A549 (cell line): ENCODE data around the gene PHF21A. TPM values are rescaled to one million over a fixed set of nuclear protein-coding genes. Genes with fewer than 3 reads are reported as not detected.
"Not testable (repeated sequence)": the region's sequence is repeated elsewhere in the genome, so short reads cannot be mapped to it uniquely, and the experiment has no call there.

ENCODE experiments used
- ATAC-seq, 2 experiments: fragments of 200-7000 bp in 1 of 2; fragments of >200 bp in 1 of 2; cut with Nextera tagmentation in 1 of 2; cut with Tn5 transposase in 1 of 2; 3 replicates each; pipeline versions ENCODE4 v1.8.0 to v1.9.1; 2018 to 2020; ENCODE audit warnings: mild to moderate bottlenecking in 1 of 2, moderate library complexity in 1 of 2
- CTCF ChIA-PET: fragments of 300-600 bp; sonication (Branson Sonifier 250); formaldehyde crosslinking; extraction: SDS; loops from one replicate; lab custom pipeline; 2021; ENCODE audit warnings: antibody characterized with exemption, inconsistent platforms; lab: Yijun Ruan, JAX
- POLR2A ChIA-PET: fragments of 350-600 bp; formaldehyde crosslinking; extraction: SDS; loops from one replicate; lab custom pipeline; 2021; ENCODE audit warnings: antibody characterized with exemption, inconsistent platforms; lab: Yijun Ruan, JAX
- DNase-seq, 2 experiments: peaks; one replicate each; pipeline versions ENCODE4 v3.0.0 to v3.0.0-alpha.2; 2011 to 2016; ENCODE audit warnings: low read depth in 1 of 2, low spot score in 1 of 2
- FAIRE-seq: peaks from 2 replicates; lab custom pipeline; 2011; peaks lifted over from hg19 to GRCh38; lab: Jason Lieb, UNC
- H3K27ac ChIP-seq, 2 experiments: fragments of >200 bp; sonication (Bioruptor Twin); formaldehyde crosslinking; 3 replicates each; pipeline ENCODE4 v1.5.1; 2016 to 2017
- H3K4me1 ChIP-seq: fragments of >200 bp; sonication (Bioruptor Twin); formaldehyde crosslinking; 3 replicates; pipeline ENCODE4 v1.6.1; 2016
- H3K4me2 ChIP-seq: fragments of >200 bp; sonication (Bioruptor Twin); formaldehyde crosslinking; 3 replicates; pipeline ENCODE4 v1.6.1; 2016
- H3K4me3 ChIP-seq: fragments of >200 bp; sonication (Bioruptor Twin); formaldehyde crosslinking; 3 replicates; pipeline ENCODE4 v1.5.1; 2016
- H3K9me3 ChIP-seq: fragments of >200 bp; sonication (Bioruptor Twin); formaldehyde crosslinking; 3 replicates; pipeline ENCODE4 v1.6.1; 2016
- ATOH8 ChIP-seq: fragments of 250-450 bp; sonication (Bioruptor Pico); IDR thresholded peaks from 2 replicates; pipeline ENCODE4 v1.5.0; 2020; ENCODE audit warnings: low read depth, mild to moderate bottlenecking, moderate library complexity
- BHLHE40 ChIP-seq: IDR thresholded peaks from 2 replicates; pipeline ENCODE4 v1.6.1; 2012; ENCODE audit warnings: low read depth, low read length, inconsistent platforms
- CHD2 ChIP-seq: fragments of 150-350 bp; IDR thresholded peaks from 2 replicates; pipeline ENCODE4 v1.6.1; 2014; ENCODE audit warnings: low read length; ENCODE audit not compliant: partially characterized antibody
- EHF ChIP-seq: fragments of 250-450 bp; sonication (Bioruptor Pico); IDR thresholded peaks from 2 replicates; pipeline ENCODE4 v1.5.0; 2020; ENCODE audit warnings: mild to moderate bottlenecking
- EHMT2 ChIP-seq: fragments of 200-600 bp; sonication (generic); IDR thresholded peaks from 2 replicates; pipeline ENCODE4 v1.6.1; 2016; ENCODE audit warnings: antibody characterized with exemption, low read depth, mild to moderate bottlenecking, moderate library complexity
- ESRRA ChIP-seq: fragments of 150-350 bp; IDR thresholded peaks from 2 replicates; pipeline ENCODE4 v1.6.1; 2014; ENCODE audit warnings: mild to moderate bottlenecking, low read length, borderline replicate concordance
- GATA3 ChIP-seq: IDR thresholded peaks from 2 replicates; pipeline ENCODE4 v1.6.1; 2012; ENCODE audit warnings: borderline replicate concordance
- HES2 ChIP-seq: fragments of >200 bp; sonication (Bioruptor Twin); formaldehyde crosslinking; IDR thresholded peaks from 2 replicates; pipeline ENCODE4 v1.6.1; 2016
- HEYL ChIP-seq: fragments of 250-450 bp; sonication (Bioruptor Pico); IDR thresholded peaks from 2 replicates; pipeline ENCODE4 v1.8.0; 2021; ENCODE audit warnings: mild to moderate bottlenecking, moderate library complexity
- JUN ChIP-seq, 2 experiments: fragments of >200 bp; sonication (Bioruptor Twin); formaldehyde crosslinking; IDR thresholded peaks; 2 replicates in 1 of 2; 3 replicates in 1 of 2; pipeline ENCODE4 v1.6.1; 2016 to 2017
- JUNB ChIP-seq: fragments of >200 bp; sonication (Bioruptor Twin); formaldehyde crosslinking; IDR thresholded peaks from 2 replicates; pipeline ENCODE4 v1.6.1; 2016
- KDM1A ChIP-seq: fragments of 200-600 bp; sonication (generic); IDR thresholded peaks from 2 replicates; pipeline ENCODE4 v1.6.1; 2016; ENCODE audit warnings: low read depth, mild to moderate bottlenecking
- MAZ ChIP-seq: fragments of 150-350 bp; IDR thresholded peaks from 2 replicates; pipeline ENCODE4 v1.6.1; 2014; ENCODE audit warnings: antibody characterized with exemption, low read depth, low read length, borderline replicate concordance
- NFE2L2 ChIP-seq: fragments of 150-350 bp; conservative IDR thresholded peaks from 2 replicates; pipeline ENCODE4 v1.6.1; 2014; ENCODE audit warnings: low read length
- POLR2A ChIP-seq: IDR thresholded peaks from 2 replicates; pipeline ENCODE4 v1.6.1; 2012; ENCODE audit warnings: mild to moderate bottlenecking, low read length
- RARB ChIP-seq: fragments of 250-450 bp; sonication (Bioruptor Pico); IDR thresholded peaks from 2 replicates; pipeline ENCODE4 v1.8.0; 2021; ENCODE audit warnings: mild to moderate bottlenecking, moderate library complexity
- USF2 ChIP-seq: fragments of 450-650 bp; IDR thresholded peaks from 2 replicates; pipeline ENCODE4 v1.6.1; 2014; ENCODE audit warnings: antibody characterized with exemption
- ZSCAN20 ChIP-seq: fragments of 250-450 bp; sonication (Bioruptor Pico); IDR thresholded peaks from 2 replicates; pipeline ENCODE4 v1.8.0; 2022; ENCODE audit warnings: mild to moderate bottlenecking, moderate library complexity
- WGBS: methylation state at CpG from one replicate; pipeline ENCODE4 v1.1.6; 2017; ENCODE audit errors: missing lambda C conversion rate; 5-methylcytosine and 5-hydroxymethylcytosine counted together
- polyA plus RNA-seq, 4 experiments: library from polyadenylated mRNA; depleted of rRNA in 3 of 4; stranded (reverse); fragments of >200 nt; fragmentation: RNase III in 1 of 4; extraction: RNeasy Plus Mini Kit Qiagen cat#74134 plus additional on column Dnase treatment in 1 of 4; gene quantifications; 2 replicates in 3 of 4; 3 replicates in 1 of 4; pipeline ENCODE4 v1.2.3, GENCODE V29; 2011 to 2017
- TF ChIP-seq, protein P1 (sequence below): IDR thresholded peaks from 2 replicates; pipeline ENCODE4 v1.6.1; 2012
- TF ChIP-seq, protein P2 (sequence below): IDR thresholded peaks from 2 replicates; pipeline ENCODE4 v1.6.1; 2012

Gene PHF21A
- polyA plus RNA-seq, 2 of the 4 experiments (the other 2 are of a cell fraction), result 20.0 to 31.9 TPM

- WGBS, result 89% methylated on average over 16 of the region's 19 CpGs
- no peak overlapping the region for H3K4me2 ChIP-seq
- ChIA-PET POLR2A (interaction anchor here (0.6 to 1.2 kb wide), 4 partner anchors 12 to 202 kb away, joined by 3 read pairs; partner anchors contain the start of gene PEX16), CTCF (interaction anchor here (0.9 kb wide), 1 partner anchor 64 kb away, joined by 3 read pairs; no protein-coding TSS in a partner anchor)
- H3K4me1 ChIP-seq, result no peaks in the 10 kb centered on the region; the same call in 2 of the 3 replicates
- TF ChIP-seq ZSCAN20 (CRISPR knock-in tag), result no peak
- no peak for TF ChIP-seq GATA3
- no peak for TF ChIP-seq HES2
- TF ChIP-seq JUNB, result no peak
- no peak for TF ChIP-seq EHF (CRISPR knock-in tag)
- TF ChIP-seq MAZ, result no peak
- TF ChIP-seq KDM1A, result no peak
- no peak for TF ChIP-seq USF2
- no peak for TF ChIP-seq BHLHE40
- FAIRE-seq (no peak), DNase-seq (no peak), ATAC-seq (peak in 1 of 2 experiments; percentile 8; a peak in 4 of 6 replicates)
- H3K4me3 ChIP-seq, result no peak overlapping the region
- H3K27ac ChIP-seq, result no peak overlapping the region
- H3K9me3 ChIP-seq, result no peaks in the 10 kb centered on the region
Observed at GRCh38 chr11:45906096-45906682, 215.1 kb downstream of the PHF21A start.

GRCh38 chr11:45905576-45905975 lies 215.7 kb downstream of the PHF21A start:
- H3K4me3 ChIP-seq, H3K9me3 ChIP-seq, FAIRE-seq, CTCF ChIA-PET, ATAC-seq, H3K4me2 ChIP-seq, H3K4me1 ChIP-seq, H3K27ac ChIP-seq, DNase-seq: not testable (repeated sequence)
- 84% methylated on average over 2 of the region's 6 CpGs for WGBS
- POLR2A ChIA-PET, result interaction anchor here (1.2 kb wide), 1 partner anchor 12 kb away, joined by 3 read pairs; the partner anchor contains the start of gene PEX16

DNA sequence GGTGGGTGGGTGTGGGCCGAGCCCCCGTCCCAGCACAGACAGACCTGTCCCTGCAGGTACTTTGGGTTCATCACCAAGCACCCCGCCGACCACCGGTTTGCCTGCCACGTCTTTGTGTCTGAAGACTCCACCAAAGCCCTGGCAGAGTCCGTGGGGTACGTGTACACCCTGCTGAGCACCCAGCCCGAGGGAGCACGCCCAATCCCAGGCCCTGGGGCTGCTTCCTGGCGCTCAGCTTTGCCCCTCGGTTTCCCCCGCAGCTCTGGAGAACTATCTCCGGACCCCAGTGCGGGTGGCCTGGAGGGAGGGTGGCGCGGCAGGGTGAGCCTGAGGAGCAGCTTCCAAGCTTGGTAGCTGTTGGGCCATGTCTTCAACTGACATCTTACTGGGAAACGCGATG lies 216.2 kb downstream of the PHF21A start:
- FAIRE-seq (no peak), DNase-seq (no peak)
- peaks cover 6% of the 10 kb centered on the region; the same call in 2 of the 3 replicates for H3K4me1 ChIP-seq
- CTCF ChIA-PET, result no interaction called here
- H3K9me3 ChIP-seq, result no peaks in the 10 kb centered on the region
- POLR2A ChIA-PET, result no interaction called here
- no peak overlapping the region for H3K4me2 ChIP-seq
- no peak overlapping the region for H3K4me3 ChIP-seq
- no peak overlapping the region for H3K27ac ChIP-seq
- WGBS, result 91% methylated on average over 19 of the region's 19 CpGs
- TF ChIP-seq RARB (CRISPR knock-in tag) (no peak), CHD2 (no peak), POLR2A (no peak), ESRRA (no peak)
- TF ChIP-seq, protein P1, sequence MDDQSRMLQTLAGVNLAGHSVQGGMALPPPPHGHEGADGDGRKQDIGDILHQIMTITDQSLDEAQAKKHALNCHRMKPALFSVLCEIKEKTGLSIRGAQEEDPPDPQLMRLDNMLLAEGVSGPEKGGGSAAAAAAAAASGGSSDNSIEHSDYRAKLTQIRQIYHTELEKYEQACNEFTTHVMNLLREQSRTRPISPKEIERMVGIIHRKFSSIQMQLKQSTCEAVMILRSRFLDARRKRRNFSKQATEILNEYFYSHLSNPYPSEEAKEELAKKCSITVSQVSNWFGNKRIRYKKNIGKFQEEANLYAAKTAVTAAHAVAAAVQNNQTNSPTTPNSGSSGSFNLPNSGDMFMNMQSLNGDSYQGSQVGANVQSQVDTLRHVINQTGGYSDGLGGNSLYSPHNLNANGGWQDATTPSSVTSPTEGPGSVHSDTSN, result no peak
- TF ChIP-seq, all 56 proteins: peak for 0
- no peak for ATAC-seq

DNA sequence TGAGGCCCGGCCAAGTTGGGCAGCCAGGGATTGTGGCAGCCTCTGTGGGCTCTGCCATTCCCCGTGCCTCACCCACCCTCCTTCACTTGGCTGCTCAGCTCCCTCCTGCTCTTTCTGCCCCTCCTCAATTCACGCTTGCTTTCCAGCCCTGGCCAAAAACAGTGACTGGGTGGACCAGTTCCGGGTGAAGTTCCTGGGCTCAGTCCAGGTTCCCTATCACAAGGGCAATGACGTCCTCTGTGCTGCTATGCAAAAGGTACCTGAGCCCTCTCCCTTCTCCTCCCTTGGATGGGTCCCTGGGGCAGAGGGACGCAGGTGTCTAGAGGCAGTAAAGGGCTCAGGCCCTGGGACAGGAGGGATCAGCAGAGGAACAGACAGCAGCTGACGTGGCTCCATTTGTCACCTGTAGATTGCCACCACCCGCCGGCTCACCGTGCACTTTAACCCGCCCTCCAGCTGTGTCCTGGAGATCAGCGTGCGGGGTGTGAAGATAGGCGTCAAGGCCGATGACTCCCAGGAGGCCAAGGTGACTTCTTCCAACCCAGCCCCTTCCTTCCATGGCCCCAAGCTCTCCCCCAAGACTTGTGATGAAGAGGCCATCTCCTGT lies 216.8 kb downstream of the PHF21A start:
- no peak for TF ChIP-seq ATOH8
- TF ChIP-seq CHD2, result no peak
- no peak for TF ChIP-seq JUNB
- no peak for TF ChIP-seq HEYL
- TF ChIP-seq, protein P2, sequence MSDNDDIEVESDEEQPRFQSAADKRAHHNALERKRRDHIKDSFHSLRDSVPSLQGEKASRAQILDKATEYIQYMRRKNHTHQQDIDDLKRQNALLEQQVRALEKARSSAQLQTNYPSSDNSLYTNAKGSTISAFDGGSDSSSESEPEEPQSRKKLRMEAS, result no peak
- TF ChIP-seq JUN (IDR thresholded peaks at IDR 0.05), result no peak
- no peak for TF ChIP-seq NFE2L2
- TF ChIP-seq EHMT2, result no peak
- TF ChIP-seq RARB (CRISPR knock-in tag), result no peak
- no peak overlapping the region for H3K4me3 ChIP-seq
- peaks cover 6% of the 10 kb centered on the region; the same call in 2 of the 3 replicates for H3K4me1 ChIP-seq
- ATAC-seq, result no peak
- DNase-seq, result no peak
- no peak for FAIRE-seq
- no peaks in the 10 kb centered on the region for H3K9me3 ChIP-seq
- WGBS, result 87% methylated on average over 15 of the region's 15 CpGs
- no peak overlapping the region for H3K27ac ChIP-seq
- POLR2A ChIA-PET, result no interaction called here
- H3K4me2 ChIP-seq, result no peak overlapping the region
- CTCF ChIA-PET, result no interaction called here
